ENCODE data around the gene KLK3. TPM values are rescaled to one million over a fixed set of nuclear protein-coding genes. Genes with fewer than 3 reads are reported as not detected.

KLK3 gene
- total and polyA plus RNA-seq, 2 experiments from 2014 or later, result 0.19 TPM; not detected in 1

GRCh38 chr19:50818859-50819472 is 35.7 kb upstream of the KLK3 start (continued):
- TF ChIP-seq, protein P1, sequence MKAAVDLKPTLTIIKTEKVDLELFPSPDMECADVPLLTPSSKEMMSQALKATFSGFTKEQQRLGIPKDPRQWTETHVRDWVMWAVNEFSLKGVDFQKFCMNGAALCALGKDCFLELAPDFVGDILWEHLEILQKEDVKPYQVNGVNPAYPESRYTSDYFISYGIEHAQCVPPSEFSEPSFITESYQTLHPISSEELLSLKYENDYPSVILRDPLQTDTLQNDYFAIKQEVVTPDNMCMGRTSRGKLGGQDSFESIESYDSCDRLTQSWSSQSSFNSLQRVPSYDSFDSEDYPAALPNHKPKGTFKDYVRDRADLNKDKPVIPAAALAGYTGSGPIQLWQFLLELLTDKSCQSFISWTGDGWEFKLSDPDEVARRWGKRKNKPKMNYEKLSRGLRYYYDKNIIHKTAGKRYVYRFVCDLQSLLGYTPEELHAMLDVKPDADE (IDR thresholded peaks at IDR 0.05), result no peak
- TF ChIP-seq POLR2AphosphoS5 (IDR thresholded peaks at IDR 0.05; ENCODE audit: low read depth), result no peak

DNA sequence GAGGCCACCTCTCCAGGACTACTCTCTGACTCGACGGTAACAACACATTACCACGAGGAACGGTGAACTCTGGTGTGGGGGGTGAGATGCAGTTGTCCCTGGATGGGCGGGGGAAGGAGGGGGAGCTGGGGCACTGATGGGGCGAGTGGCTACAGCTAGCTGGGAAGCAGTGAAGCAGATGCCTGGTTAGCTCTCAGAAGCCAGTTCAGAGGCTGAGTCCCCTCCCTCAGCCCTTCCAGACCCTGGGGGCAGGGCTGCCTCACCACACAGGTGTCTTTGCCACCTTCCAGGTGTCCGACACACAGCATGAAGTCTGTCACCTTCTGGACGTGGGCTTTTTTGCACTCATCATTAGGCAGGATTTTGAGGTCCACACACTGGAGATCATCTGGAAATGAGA is 35.1 kb upstream of the KLK3 start:
- no peaks in the 10 kb centered on the region for H3F3A ChIP-seq (replicated peaks; ENCODE audit: low read depth)
- TF ChIP-seq NANOG (IDR thresholded peaks at IDR 0.05; ENCODE audit: borderline replicate concordance) (no peak), EZH2 (IDR thresholded peaks at IDR 0.05; ENCODE audit: low read depth, unreplicated experiment) (no peak), JUNB (IDR thresholded peaks at IDR 0.05; ENCODE audit: unreplicated experiment) (no peak), ZNF331 (CRISPR knock-in tag; IDR thresholded peaks at IDR 0.05; ENCODE audit: low read depth) (no peak)
- no peak overlapping the region; the same call in 1 of the 2 replicates for H2AFZ ChIP-seq
- no peaks in the 10 kb centered on the region for H4K20me1 ChIP-seq (replicated peaks; ENCODE audit: insufficient read depth)
- H3K9me2 ChIP-seq (ENCODE audit: insufficient read depth), result no peaks in the 10 kb centered on the region
- ATAC-seq, result no peak
- Mint-ChIP-seq H3K27ac (no peak overlapping the region), H3K36me3 (ENCODE audit: low read depth) (peaks cover 3% of the 10 kb centered on the region; the same call in 1 of the 3 replicates), H3K9me3 (peaks cover 14% of the 10 kb centered on the region; the same call in 2 of the 3 replicates), H3K4me3 (peak overlapping the region; percentile 70), H3K27me3 (ENCODE audit: insufficient read depth, low read depth, poor library complexity) (peaks cover 31% of the 10 kb centered on the region), H3K4me1 (peaks cover 32% of the 10 kb centered on the region)
- no peak overlapping the region for H3K27ac ChIP-seq (ENCODE audit: low read depth)
- peak overlapping the region; percentile 93 for H3K4me2 ChIP-seq
- H3K4me1 ChIP-seq (ENCODE audit: insufficient read depth), result peaks cover 23% of the 10 kb centered on the region
- peaks cover 45% of the 10 kb centered on the region for H3K27me3 ChIP-seq (ENCODE audit: insufficient read depth)
- H3K4me3 ChIP-seq, result peak overlapping the region; percentile 66
- no peaks in the 10 kb centered on the region for H3K79me2 ChIP-seq (replicated peaks; ENCODE audit: insufficient read depth)
- no peaks in the 10 kb centered on the region for H3K36me3 ChIP-seq (ENCODE audit: insufficient read depth)
- no peak for DNase-seq (ENCODE audit: low spot score)

- Histone ChIP-seq H3K4me3 (peak overlapping the region; percentile 66), H3K79me2 (replicated peaks; ENCODE audit: insufficient read depth) (no peaks in the 10 kb centered on the region)
Observed at GRCh38 chr19:50820086-50820485, 34.6 kb upstream of the KLK3 start.

More at GRCh38 chr19:50820086-50820485, 34.6 kb upstream of the KLK3 start:
- peak overlapping the region; percentile 70 for H3K4me3 Mint-ChIP-seq
- H3K27me3 Mint-ChIP-seq (ENCODE audit: insufficient read depth, low read depth, poor library complexity), result peaks cover 31% of the 10 kb centered on the region
- H3K4me1 ChIP-seq (ENCODE audit: insufficient read depth), result peaks cover 23% of the 10 kb centered on the region
- H3K27ac Mint-ChIP-seq, result no peak overlapping the region
- peaks cover 32% of the 10 kb centered on the region for H3K4me1 Mint-ChIP-seq
- H3K36me3 Mint-ChIP-seq (ENCODE audit: low read depth), result peaks cover 3% of the 10 kb centered on the region; the same call in 1 of the 3 replicates
- no peaks in the 10 kb centered on the region for H3K9me2 ChIP-seq (ENCODE audit: insufficient read depth)
- H2AFZ ChIP-seq, result peak overlapping the region; percentile 96
- ATAC-seq (no peak), DNase-seq (ENCODE audit: low spot score) (no peak)
- peak overlapping the region; percentile 93 for H3K4me2 ChIP-seq
- no peak for TF ChIP-seq JUNB (IDR thresholded peaks at IDR 0.05; ENCODE audit: unreplicated experiment)
- peak; percentile 37 for TF ChIP-seq EZH2 (IDR thresholded peaks at IDR 0.05; ENCODE audit: low read depth, unreplicated experiment)
- H3K27me3 ChIP-seq (ENCODE audit: insufficient read depth), result peaks cover 45% of the 10 kb centered on the region
- H4K20me1 ChIP-seq (replicated peaks; ENCODE audit: insufficient read depth), result no peaks in the 10 kb centered on the region
- no peaks in the 10 kb centered on the region for H3F3A ChIP-seq (replicated peaks; ENCODE audit: low read depth)
- H3K36me3 ChIP-seq (ENCODE audit: insufficient read depth), result no peaks in the 10 kb centered on the region
- H3K27ac ChIP-seq (ENCODE audit: low read depth), result no peak overlapping the region
- H3K9me3 Mint-ChIP-seq, result peaks cover 10% of the 10 kb centered on the region; the same call in 2 of the 3 replicates

Measured in GM23338 (cell line).